Left hindlimb (tissue), 1 donor: ENCODE results near the gene GTF3C2.

ENCODE experiments used
- DNase-seq: peaks from one replicate; pipeline ENCODE4 v3.0.0-alpha.2; 2018

Gene GTF3C2

GRCh38 chr2:27356382-27357181, at the start of gene GTF3C2:
GTF3C2 (minus strand) TSS chr2:27356764; CDS start chr2:27343554, 13,210 bp downstream.
- DNase-seq = peak; percentile 95

- DNase-seq = no peak
Measured at GRCh38 chr2:27400348-27401135, 44.0 kb upstream of the GTF3C2 start.

DNA sequence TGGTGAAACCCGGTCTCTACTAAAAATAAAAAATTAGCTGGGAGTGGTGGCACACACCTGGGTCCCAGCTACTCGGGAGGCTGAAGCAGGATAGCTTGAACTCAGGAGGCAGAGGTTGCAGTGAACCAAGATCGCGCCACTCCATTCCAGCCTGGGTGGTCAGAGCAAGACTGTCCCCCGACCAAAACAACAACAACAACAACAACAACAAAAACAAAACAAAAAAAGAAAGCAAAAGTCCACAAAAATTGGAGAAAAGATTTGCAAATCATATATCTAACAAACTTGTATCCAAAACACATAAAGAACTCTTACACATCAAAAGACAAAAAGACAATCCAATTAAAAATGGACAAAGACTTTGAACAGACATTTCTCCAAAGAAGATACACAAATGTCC, 42.4 kb upstream of the GTF3C2 start:
- DNase-seq = no peak

- no peak for DNase-seq
Measured at GRCh38 chr2:27393225-27393624, 36.7 kb upstream of the GTF3C2 start.

- no peak for DNase-seq
Measured at GRCh38 chr2:27390822-27391679, 34.5 kb upstream of the GTF3C2 start.

DNA sequence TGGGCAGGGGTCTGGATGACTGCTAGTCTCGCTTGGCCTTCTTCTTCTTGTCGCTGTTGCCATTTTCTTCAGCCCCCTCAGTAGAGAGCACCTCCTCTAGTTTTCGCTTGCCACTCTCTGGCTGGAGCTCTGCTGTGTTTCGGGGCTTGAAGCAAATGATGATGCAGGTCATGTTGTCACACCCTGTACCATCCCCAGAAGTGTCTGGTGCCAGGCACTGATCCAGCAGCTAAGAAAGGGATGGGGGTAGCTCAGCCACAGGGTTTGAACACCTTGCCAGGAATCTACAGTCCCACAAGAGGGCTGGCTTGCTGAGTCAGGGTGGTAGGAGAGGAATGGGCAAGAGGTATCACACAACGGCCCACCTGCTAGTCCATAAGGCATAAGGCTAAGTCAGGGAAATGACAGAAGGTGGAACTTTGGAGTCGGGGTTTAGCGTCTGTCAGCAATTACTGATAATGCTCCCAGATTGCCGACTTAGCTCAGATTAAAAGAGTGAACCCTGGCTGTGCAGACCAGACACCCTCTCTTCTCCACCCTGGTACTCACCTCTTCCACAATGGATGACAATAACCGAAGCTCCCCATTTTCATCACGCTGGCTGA, 25.1 kb upstream of the GTF3C2 start:
- DNase-seq = no peak

GRCh38 chr2:27380626-27381545, 24.3 kb upstream of the GTF3C2 start, which contains the start of gene ZNF513:
ZNF513 (minus strand) TSS chr2:27380734; CDS start chr2:27380526, 208 bp downstream.
- peak; percentile 97 for DNase-seq

DNA sequence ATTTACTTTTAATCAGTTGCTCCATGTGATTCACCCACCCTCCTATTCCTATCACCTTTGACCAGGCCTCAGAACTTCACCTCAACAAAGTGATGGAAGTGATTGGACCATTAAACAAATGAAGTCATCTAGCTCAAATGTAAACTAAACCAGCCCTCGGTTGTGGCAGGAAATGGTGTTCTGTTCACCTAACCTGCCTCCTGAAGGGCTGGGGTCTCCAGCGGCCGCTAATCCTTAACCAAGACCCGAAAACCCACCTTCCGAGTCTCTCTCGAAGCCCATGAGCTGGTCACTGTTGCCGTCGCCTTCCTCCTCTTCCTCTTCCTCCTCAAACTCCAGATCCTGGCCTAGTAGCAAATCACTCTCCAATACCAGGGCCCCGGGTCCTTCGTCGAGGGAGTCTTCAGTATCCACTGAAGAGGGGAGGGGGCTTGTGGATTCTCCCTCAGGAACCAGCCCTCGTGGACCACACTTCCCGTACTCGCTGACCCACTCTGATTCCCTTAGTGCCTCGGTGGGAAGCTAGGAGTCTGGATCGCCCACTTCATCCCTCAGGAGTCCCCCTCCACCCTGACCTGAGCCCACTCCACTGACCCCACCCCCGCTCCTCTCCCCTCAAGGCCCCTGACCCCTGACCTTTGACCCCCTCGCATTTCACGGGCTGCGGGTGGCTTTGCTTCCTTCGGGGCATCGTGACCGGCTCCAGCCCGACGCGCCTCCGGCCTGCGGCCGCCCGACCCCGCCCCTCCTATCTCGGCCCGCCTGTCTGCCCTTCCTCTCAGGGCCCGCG, 23.5 kb upstream of the GTF3C2 start:
- DNase-seq = no peak

- no peak for DNase-seq
Measured at GRCh38 chr2:27379383-27379835, 22.8 kb upstream of the GTF3C2 start.

GRCh38 chr2:27378809-27379290, 22.3 kb upstream of the GTF3C2 start:
- DNase-seq = no peak

GRCh38 chr2:27378096-27378808, 21.7 kb upstream of the GTF3C2 start:
- DNase-seq = no peak

DNA sequence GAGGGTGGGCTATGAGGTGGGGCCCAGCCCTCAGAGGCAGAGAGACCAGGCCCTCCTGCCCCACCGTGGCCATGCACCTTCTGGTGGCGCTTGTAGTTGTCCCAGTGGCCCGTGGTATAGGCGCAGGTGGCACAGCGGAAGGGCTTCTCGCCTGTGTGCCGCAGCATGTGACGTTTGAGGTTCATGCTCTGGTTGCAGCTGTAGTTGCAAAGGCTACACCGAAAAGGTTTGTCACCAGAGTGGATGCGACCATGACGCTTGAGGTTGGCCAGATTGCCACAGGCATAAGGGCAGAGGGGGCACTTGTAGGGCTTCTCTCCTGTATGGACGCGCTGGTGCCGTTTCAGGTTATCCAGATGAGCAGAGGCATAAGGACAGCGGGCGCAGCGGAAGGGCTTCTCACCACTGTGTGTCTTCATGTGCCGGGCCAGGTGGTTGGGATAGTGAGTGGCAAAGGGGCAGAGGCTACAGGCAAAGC, 21.1 kb upstream of the GTF3C2 start:
- DNase-seq = no peak

DNA sequence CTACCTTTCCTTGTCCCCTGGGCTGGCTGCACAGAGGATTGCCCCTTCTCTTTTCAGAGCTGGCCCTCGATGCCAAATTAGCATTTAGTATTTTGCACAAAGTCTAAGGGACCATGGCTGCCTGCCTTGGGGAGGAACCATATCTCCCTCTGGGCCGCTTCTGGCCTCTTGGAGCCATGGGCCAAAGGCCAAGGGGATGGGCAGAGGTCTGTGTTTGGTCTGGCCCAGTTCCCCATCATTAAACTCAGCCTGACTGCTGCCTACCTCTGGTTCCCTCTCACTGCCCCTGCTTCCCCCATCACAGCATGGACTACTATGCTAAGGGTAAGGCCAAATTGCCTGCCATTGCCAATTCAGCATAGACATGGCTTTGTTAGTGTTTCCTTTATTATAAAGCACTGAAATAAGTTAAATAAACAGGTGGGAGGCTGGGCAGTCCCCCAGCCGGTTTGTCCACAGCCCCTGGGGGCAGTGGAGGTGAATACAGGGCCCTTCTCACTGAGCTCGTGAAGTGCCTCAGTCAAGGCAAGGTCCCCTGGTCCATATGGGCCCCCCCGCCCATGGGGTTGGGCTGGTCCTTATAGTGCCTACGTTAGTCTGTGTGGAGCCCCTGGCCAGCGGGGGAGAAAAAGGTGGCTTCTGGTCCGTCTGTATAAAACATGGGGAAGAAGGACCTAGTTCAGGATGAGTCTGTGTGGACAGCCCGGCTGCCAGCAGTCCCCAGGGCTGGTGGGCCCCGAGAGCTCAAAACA, 20.5 kb upstream of the GTF3C2 start:
- DNase-seq = no peak

GRCh38 chr2:27376151-27376865, 19.7 kb upstream of the GTF3C2 start:
- DNase-seq = no peak

DNA sequence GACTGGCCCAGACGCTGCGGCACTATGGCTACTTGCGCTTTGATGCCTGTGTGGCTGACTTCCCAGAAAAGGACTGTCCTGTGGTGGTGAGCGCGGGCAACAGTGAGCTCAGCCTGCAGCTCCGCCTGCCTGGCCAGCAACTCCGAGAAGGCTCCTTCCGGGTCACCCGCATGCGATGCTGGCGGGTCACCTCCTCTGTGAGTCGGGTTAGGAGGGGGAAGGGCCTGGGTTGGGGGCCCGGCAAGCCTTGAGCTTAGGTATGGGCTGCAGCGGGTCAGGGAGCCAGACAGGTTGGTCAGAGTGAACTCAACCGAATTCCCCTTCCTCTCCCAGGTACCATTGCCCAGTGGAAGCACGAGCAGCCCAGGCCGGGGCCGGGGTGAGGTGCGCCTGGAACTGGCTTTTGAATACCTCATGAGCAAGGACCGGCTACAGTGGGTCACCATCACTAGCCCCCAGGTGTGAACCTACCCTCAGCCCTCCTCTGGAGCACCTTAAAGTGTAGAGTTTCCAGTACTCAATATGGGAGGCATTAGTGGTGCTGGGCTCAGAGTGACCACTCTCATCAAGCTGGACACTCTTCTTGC, 19.0 kb upstream of the GTF3C2 start:
- DNase-seq = no peak

DNA sequence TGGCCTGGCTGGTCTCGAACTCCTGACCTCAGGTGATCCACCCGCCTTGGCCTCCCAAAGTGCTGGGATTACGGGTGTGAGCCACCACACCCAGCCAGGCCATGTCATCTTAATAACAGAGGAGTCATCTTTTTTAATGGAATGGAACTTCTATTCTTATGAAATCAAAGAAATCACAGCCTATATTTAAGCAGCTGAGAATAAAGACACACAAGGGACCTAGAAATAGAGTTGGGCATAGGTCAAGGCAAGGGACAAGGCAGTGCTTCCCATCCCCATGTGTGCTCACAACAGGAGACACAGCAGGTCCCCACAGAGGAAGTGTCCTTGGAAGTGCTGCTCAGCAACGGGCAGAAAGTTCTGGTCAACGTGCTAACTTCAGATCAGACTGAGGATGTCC, 17.0 kb upstream of the GTF3C2 start:
- no peak for DNase-seq

DNA sequence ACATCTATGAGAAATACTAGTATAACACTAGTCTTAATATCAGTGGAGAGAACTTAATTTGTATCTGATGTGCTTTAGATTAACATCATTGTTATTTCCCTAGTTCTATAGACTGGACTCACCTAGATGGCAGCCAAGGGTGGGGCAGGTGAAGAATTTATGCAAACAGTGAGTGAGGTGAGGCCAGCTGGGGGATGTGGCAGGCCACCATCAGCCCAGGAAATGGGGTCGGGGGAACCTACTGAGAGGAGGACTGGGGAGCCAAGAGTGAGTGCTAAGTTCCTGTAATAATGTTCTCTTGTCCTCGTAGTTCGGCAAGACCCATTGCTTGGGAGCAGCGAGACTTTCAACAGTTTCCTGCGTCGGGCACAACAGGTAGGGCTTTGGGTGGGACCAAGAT, 16.4 kb upstream of the GTF3C2 start:
- no peak for DNase-seq
